Endothelial cell (in vitro differentiated cells): ENCODE data around the gene GCLM. TPM values are rescaled to one million over a fixed set of nuclear protein-coding genes. Genes with fewer than 3 reads are reported as not detected.
A peak's percentile ranks its signal among the peaks of the same experiment; 100 is the strongest.

Experiments used
- DNase-seq: peaks from one replicate; pipeline ENCODE4 v3.0.0; 2021; ENCODE audit warnings: low spot score
- H3K27ac Mint-ChIP-seq: one replicate; pipeline ENCODE4 v1.8.0; 2021; ENCODE audit warnings: mixed read lengths, inconsistent platforms; ENCODE audit not compliant: unreplicated experiment
- H3K27me3 Mint-ChIP-seq: one replicate; pipeline ENCODE4 v1.8.0; 2021; ENCODE audit warnings: mild to moderate bottlenecking, moderate library complexity, mixed read lengths, inconsistent platforms; ENCODE audit not compliant: unreplicated experiment
- H3K36me3 Mint-ChIP-seq: one replicate; pipeline ENCODE4 v1.8.0; 2021; ENCODE audit warnings: mild to moderate bottlenecking, low read depth, mixed read lengths, inconsistent platforms; ENCODE audit not compliant: unreplicated experiment
- H3K4me1 Mint-ChIP-seq: one replicate; pipeline ENCODE4 v1.8.0; 2021; ENCODE audit warnings: mild to moderate bottlenecking, mixed read lengths, inconsistent platforms; ENCODE audit not compliant: unreplicated experiment
- H3K4me3 Mint-ChIP-seq: one replicate; pipeline ENCODE4 v1.8.0; 2021; ENCODE audit warnings: mild to moderate bottlenecking, mixed read lengths, inconsistent platforms; ENCODE audit not compliant: unreplicated experiment
- H3K9me3 Mint-ChIP-seq: one replicate; pipeline ENCODE4 v1.8.0; 2021; ENCODE audit warnings: mixed read lengths, inconsistent platforms; ENCODE audit not compliant: unreplicated experiment
- total RNA-seq: library from RNA; stranded (reverse); fragmentation: NEBNext Ultra II Directional; extraction: Animal tissue kit (Norgen Biotek cat#: 25700); gene quantifications from one replicate; pipeline ENCODE4 v1.2.1, GENCODE V29; 2021; ENCODE audit not compliant: unreplicated experiment
- TF ChIP-seq, protein P1 (sequence below): fragments of 200-600 bp; sonication (generic); IDR thresholded peaks from one replicate; pipeline ENCODE4 v1.5.0; 2021; ENCODE audit warnings: antibody characterized with exemption; ENCODE audit not compliant: unreplicated experiment

The GCLM gene
- total RNA-seq, 1 donor from 2014 or later = 17.1 TPM

DNA sequence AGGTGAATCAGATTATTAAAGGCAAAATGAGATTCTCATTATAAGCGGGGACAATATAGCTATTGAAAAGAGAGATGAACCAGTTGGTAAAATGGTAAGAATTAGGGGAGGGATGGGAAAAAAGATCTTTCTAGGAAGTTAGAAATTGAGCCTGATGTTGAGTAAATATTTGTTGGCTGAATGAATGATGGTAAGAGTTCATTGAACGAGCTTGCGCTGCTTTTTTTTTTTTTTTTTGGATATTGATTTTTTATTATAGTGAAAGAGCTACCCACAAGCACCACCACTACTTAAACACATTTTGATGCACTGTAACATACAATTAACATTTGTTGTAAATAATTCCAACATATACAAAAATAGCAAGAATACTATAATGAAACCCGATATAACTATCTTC lies 1.1 kb upstream of the GCLM start:
- Mint-ChIP-seq H3K27me3 (peaks cover 8% of the 10 kb centered on the region), H3K27ac (peak overlapping the region; percentile 86), H3K36me3 (peaks cover 9% of the 10 kb centered on the region), H3K4me3 (peak overlapping the region; percentile 90), H3K4me1 (peaks cover 15% of the 10 kb centered on the region), H3K9me3 (peaks cover 5% of the 10 kb centered on the region)
- TF ChIP-seq, protein P1, sequence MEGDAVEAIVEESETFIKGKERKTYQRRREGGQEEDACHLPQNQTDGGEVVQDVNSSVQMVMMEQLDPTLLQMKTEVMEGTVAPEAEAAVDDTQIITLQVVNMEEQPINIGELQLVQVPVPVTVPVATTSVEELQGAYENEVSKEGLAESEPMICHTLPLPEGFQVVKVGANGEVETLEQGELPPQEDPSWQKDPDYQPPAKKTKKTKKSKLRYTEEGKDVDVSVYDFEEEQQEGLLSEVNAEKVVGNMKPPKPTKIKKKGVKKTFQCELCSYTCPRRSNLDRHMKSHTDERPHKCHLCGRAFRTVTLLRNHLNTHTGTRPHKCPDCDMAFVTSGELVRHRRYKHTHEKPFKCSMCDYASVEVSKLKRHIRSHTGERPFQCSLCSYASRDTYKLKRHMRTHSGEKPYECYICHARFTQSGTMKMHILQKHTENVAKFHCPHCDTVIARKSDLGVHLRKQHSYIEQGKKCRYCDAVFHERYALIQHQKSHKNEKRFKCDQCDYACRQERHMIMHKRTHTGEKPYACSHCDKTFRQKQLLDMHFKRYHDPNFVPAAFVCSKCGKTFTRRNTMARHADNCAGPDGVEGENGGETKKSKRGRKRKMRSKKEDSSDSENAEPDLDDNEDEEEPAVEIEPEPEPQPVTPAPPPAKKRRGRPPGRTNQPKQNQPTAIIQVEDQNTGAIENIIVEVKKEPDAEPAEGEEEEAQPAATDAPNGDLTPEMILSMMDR = no peak
- no peak for DNase-seq

DNA sequence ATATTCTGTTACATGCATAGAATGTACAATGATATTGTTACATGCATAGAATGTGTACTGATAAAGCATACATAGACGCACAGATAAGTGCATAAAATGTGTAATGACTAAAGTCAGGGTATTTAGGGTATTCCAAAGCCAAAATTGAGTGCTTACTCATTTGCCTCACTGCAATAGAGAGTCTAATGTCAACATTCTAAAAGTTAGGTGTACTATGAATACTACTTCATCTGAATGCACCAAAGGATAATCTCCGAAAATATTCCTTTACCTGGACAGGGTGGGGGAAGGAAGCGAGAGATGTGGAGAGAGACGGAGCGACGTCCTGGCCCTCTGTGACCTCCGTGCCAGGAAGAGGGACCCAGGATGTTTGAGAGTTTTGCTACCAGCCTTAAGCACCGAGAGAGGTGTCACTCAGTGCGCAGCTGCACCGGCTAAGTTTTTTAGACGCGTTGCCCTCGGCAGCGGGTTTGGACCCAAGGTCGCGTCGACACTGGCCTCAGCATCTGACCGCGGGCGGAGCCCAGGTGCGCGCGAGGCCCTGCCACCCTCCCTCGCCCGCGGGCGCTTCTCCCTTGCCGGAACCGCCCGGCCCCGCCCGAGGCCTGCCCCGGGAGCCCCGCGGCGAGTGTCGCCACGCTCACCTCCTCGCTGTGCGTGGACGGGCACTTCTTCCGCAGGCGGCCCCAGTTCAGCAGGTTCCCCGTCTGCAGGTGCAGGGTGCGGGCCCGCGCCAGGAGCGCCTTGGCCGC lies 660 bp downstream of the GCLM start:
- peaks cover 8% of the 10 kb centered on the region for H3K27me3 Mint-ChIP-seq
- H3K36me3 Mint-ChIP-seq = peaks cover 9% of the 10 kb centered on the region
- peaks cover 5% of the 10 kb centered on the region for H3K9me3 Mint-ChIP-seq
- H3K27ac Mint-ChIP-seq = peak overlapping the region; percentile 62
- DNase-seq = peak; percentile 22
- TF ChIP-seq, protein P1 = no peak
- H3K4me1 Mint-ChIP-seq = peaks cover 18% of the 10 kb centered on the region
- H3K4me3 Mint-ChIP-seq = peak overlapping the region; percentile 94

DNA sequence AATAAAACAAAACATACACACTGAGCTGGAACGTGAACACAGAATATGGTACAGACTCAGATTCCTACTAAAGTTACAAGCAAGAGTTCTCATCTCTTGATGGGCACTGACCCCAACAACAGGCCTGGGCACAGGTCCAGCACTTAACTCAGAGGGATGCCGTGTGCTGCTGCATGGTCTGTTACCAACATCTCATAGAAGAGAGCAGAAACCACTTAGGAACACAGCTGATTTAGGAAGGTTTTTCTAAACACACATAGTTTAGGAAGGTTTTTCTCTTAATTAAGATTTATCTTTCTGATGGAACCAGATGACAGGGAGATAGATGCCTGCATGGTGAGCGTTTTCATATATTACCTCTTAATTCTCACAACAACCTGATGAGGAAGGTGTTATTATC lies 1.5 kb downstream of the GCLM start:
- H3K27me3 Mint-ChIP-seq = peaks cover 8% of the 10 kb centered on the region
- DNase-seq = no peak
- H3K9me3 Mint-ChIP-seq = peaks cover 5% of the 10 kb centered on the region
- no peak overlapping the region for H3K27ac Mint-ChIP-seq
- peaks cover 9% of the 10 kb centered on the region for H3K36me3 Mint-ChIP-seq
- H3K4me3 Mint-ChIP-seq = peak overlapping the region; percentile 84
- TF ChIP-seq, protein P1 = no peak
- H3K4me1 Mint-ChIP-seq = peaks cover 18% of the 10 kb centered on the region

DNA sequence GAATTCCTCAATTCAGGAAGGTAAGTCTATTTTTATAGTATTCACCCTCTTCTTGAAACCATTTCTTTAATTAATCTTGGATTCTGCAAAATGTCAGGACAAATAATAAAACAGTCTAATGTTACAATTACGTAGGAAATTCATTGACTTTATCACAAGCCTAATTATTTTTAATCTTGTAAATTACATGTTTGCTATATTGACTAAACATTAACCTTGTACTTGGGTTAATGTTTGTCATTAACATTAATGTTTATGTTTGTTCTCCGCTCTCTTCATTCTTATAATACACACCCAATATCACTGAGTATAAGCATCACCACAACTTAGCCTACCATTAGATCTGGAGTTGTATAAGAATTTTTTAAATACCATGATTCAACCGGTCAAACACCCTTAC lies 2.8 kb downstream of the GCLM start:
- no peaks in the 10 kb centered on the region for H3K9me3 Mint-ChIP-seq
- no peak overlapping the region for H3K27ac Mint-ChIP-seq

DNA sequence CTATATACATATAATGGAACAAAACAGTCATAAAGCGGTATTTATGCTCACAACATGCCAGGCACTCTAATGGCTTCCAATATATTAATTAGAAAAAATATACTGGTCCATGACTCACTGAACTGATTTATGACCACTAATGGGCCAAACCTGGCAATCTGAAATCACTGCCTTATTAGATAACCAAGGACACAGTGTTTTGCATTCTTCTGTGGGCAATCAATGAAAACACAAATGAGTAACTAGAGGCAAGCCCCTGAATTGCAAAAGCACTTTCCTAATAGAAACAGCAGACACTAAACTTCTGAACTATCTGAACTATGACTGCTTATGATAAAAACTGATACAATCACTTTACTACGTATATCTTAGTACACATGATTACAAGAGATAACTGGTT lies 3.5 kb downstream of the GCLM start:
- Mint-ChIP-seq H3K27ac (no peak overlapping the region), H3K4me3 (no peak overlapping the region), H3K27me3 (peaks cover 6% of the 10 kb centered on the region), H3K4me1 (peaks cover 18% of the 10 kb centered on the region), H3K36me3 (peaks cover 13% of the 10 kb centered on the region), H3K9me3 (no peaks in the 10 kb centered on the region)
- TF ChIP-seq, protein P1 = no peak
- DNase-seq = no peak

More for the DNA sequence above, 2.8 kb downstream of the GCLM start:
- TF ChIP-seq, protein P1 = no peak
- Mint-ChIP-seq H3K4me3 (no peak overlapping the region), H3K27me3 (peaks cover 6% of the 10 kb centered on the region), H3K36me3 (peaks cover 9% of the 10 kb centered on the region), H3K4me1 (peaks cover 18% of the 10 kb centered on the region)
- no peak for DNase-seq
